HEK293 (cell line): Measurements from ENCODE around the gene RNF144A.

Source experiments
- CTCF ChIA-PET: fragments of 350-600 bp; formaldehyde crosslinking; extraction: SDS; loops from one replicate; lab custom pipeline; 2021; ENCODE audit warnings: antibody characterized with exemption; lab: Yijun Ruan, JAX
- POLR2A ChIA-PET: fragments of 300-600 bp; formaldehyde crosslinking; extraction: SDS; loops from one replicate; lab custom pipeline; 2020; ENCODE audit warnings: antibody characterized with exemption, inconsistent platforms; lab: Yijun Ruan, JAX
- H3K27ac ChIP-seq: fragments of 200-500 bp; sonication (Bioruptor generic); 2 replicates; pipeline ENCODE4 v1.5.1; 2014; ENCODE audit warnings: low read depth, low read length, control low read depth, inconsistent platforms; ENCODE audit errors: extremely low read depth
- H3K36me3 ChIP-seq, 2 experiments: fragments of 200-500 bp in 1 of 2; sonication (Bioruptor generic) in 1 of 2; 1 replicate in 1 of 2; 2 replicates in 1 of 2; pipeline ENCODE4 v1.5.1; 2014 to 2017; ENCODE audit warnings: inconsistent platforms in 2 of 2, low read length in 2 of 2; ENCODE audit not compliant: control insufficient read depth in 2 of 2, insufficient read depth in 1 of 2
- H3K4me1 ChIP-seq: fragments of 200-500 bp; sonication (Bioruptor generic); 2 replicates; pipeline ENCODE4 v1.5.1; 2014; ENCODE audit warnings: mild to moderate bottlenecking, low read length, inconsistent platforms; ENCODE audit not compliant: control insufficient read depth, insufficient read depth
- H3K4me3 ChIP-seq: 2 replicates; pipeline ENCODE4 v1.5.1; 2011; ENCODE audit warnings: low read depth, mild to moderate bottlenecking, control low read depth, low read length, moderate library complexity
- H3K9me3 ChIP-seq: fragments of 200-500 bp; sonication (Bioruptor generic); 2 replicates; pipeline ENCODE4 v1.5.1; 2014; ENCODE audit warnings: low read depth, low read length, inconsistent platforms; ENCODE audit not compliant: control insufficient read depth, insufficient read depth
- SETDB1 ChIP-seq: IDR thresholded peaks from one replicate; pipeline ENCODE4 v1.6.1; 2017; ENCODE audit warnings: mild to moderate bottlenecking, low read length, moderate library complexity, mixed read lengths; ENCODE audit not compliant: insufficient read length
- SP2 ChIP-seq: fragments of 450-650 bp; formaldehyde crosslinking; IDR thresholded peaks from 2 replicates; pipeline ENCODE4 v1.5.1; 2016; ENCODE audit warnings: missing biosample characterization, missing genetic modification characterization
- ZFP41 ChIP-seq: fragments of 450-650 bp; formaldehyde crosslinking; IDR thresholded peaks from 2 replicates; pipeline ENCODE4 v1.5.1; 2016; ENCODE audit warnings: missing biosample characterization, missing genetic modification characterization, borderline replicate concordance
- ZNF37A ChIP-seq: fragments of 450-650 bp; IDR thresholded peaks from 2 replicates; pipeline ENCODE4 v1.5.1; 2018; ENCODE audit warnings: missing biosample characterization, missing genetic modification characterization
- ZNF501 ChIP-seq: fragments of 450-650 bp; formaldehyde crosslinking; IDR thresholded peaks from 2 replicates; pipeline ENCODE4 v1.5.1; 2016; ENCODE audit warnings: missing biosample characterization, missing genetic modification characterization
- ZNF610 ChIP-seq: fragments of 450-650 bp; formaldehyde crosslinking; IDR thresholded peaks from 2 replicates; pipeline ENCODE4 v1.5.1; 2016; ENCODE audit warnings: missing biosample characterization, missing genetic modification characterization, borderline replicate concordance
- ZNF623 ChIP-seq: fragments of 450-650 bp; formaldehyde crosslinking; IDR thresholded peaks from 2 replicates; pipeline ENCODE4 v1.5.1; 2016; ENCODE audit warnings: missing biosample characterization, missing genetic modification characterization
- ZNF660 ChIP-seq: fragments of 450-650 bp; IDR thresholded peaks from 2 replicates; pipeline ENCODE4 v1.5.1; 2018; ENCODE audit warnings: missing biosample characterization, mild to moderate bottlenecking, missing genetic modification characterization
- ZNF701 ChIP-seq: fragments of 450-650 bp; formaldehyde crosslinking; IDR thresholded peaks from 2 replicates; pipeline ENCODE4 v1.5.1; 2016; ENCODE audit warnings: missing biosample characterization, missing genetic modification characterization
- ZNF747 ChIP-seq: fragments of 450-650 bp; formaldehyde crosslinking; IDR thresholded peaks from 2 replicates; pipeline ENCODE4 v1.5.1; 2016; ENCODE audit warnings: missing biosample characterization, missing genetic modification characterization
- TF ChIP-seq, protein P1 (sequence below): fragments of 450-650 bp; formaldehyde crosslinking; IDR thresholded peaks from 2 replicates; pipeline ENCODE4 v1.5.1; 2017; ENCODE audit warnings: missing biosample characterization, mild to moderate bottlenecking, missing genetic modification characterization, moderate library complexity
- TF ChIP-seq, protein P2 (sequence below): fragments of 450-650 bp; formaldehyde crosslinking; IDR thresholded peaks from 2 replicates; pipeline ENCODE4 v1.5.1; 2017; ENCODE audit warnings: missing biosample characterization, missing genetic modification characterization
- TF ChIP-seq, protein P3 (sequence below): fragments of 450-650 bp; formaldehyde crosslinking; IDR thresholded peaks from 2 replicates; pipeline ENCODE4 v1.5.1; 2016; ENCODE audit warnings: missing biosample characterization, missing genetic modification characterization, borderline replicate concordance
- TF ChIP-seq, protein P4 (sequence below): fragments of 450-650 bp; formaldehyde crosslinking; IDR thresholded peaks from 2 replicates; pipeline ENCODE4 v1.5.1; 2016; ENCODE audit warnings: missing biosample characterization, missing genetic modification characterization
- TF ChIP-seq, protein P5 (sequence below): fragments of 450-650 bp; formaldehyde crosslinking; IDR thresholded peaks from 2 replicates; pipeline ENCODE4 v1.5.1; 2016; ENCODE audit warnings: missing biosample characterization, missing genetic modification characterization

RNF144A gene

DNA sequence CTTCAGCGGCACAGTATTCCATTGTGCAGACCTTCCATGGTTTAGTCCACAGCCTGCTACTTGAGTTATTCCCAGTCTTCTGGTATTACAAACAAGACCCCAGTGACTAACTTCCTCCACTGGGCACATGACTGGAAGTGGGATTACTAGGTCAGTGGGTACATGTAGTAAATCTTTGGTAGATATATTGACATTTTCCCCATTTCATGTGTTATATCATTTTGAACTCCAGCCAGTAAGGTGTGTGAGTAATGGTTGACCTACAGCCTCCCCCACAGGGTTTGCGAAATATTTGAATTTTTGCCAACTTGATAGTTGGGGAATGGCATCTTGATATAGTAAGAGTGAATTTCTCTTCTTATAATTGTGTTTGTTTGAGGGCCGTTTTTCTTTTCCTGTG is 58.8 kb downstream of the RNF144A start (continued):
- TF ChIP-seq, protein P1, sequence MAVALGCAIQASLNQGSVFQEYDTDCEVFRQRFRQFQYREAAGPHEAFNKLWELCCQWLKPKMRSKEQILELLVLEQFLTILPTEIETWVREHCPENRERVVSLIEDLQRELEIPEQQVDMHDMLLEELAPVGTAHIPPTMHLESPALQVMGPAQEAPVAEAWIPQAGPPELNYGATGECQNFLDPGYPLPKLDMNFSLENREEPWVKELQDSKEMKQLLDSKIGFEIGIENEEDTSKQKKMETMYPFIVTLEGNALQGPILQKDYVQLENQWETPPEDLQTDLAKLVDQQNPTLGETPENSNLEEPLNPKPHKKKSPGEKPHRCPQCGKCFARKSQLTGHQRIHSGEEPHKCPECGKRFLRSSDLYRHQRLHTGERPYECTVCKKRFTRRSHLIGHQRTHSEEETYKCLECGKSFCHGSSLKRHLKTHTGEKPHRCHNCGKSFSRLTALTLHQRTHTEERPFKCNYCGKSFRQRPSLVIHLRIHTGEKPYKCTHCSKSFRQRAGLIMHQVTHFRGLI (tag by site-specific recombination), result no peak
- TF ChIP-seq SETDB1, result no peak
- TF ChIP-seq, all 188 proteins: peak for 0

DNA sequence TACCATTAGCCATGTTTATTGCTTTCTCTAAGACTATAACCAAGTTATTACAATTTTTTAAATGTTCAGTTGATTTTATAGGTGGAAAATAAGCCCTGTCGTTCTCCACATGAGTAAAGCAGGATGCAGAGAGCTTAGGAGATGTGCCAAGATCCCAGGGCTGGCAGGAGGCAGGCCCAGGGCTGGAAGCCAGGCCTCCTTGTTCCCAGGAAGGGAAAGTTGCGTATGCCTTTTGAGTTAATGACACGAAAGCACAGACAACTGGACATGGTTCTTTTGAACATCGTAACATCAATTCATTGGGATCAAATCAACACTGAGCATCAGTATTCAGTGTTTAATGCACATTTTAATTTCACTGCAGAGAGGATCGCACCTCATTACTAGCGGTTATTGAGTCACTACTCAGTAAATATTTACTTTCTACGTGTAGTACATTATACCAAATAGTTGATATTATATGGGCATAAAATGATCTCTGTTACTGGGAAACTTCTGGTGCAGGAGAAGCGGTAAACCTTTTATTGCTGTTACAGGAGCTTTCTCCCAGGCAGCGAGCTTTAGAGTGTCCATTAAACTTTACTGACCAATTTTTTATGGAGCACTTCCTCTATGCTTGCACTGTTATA is 60.0 kb downstream of the RNF144A start:
- no peaks in the 10 kb centered on the region for H3K9me3 ChIP-seq
- no peaks in the 10 kb centered on the region for H3K36me3 ChIP-seq
- H3K4me3 ChIP-seq, result no peak overlapping the region
- ChIA-PET CTCF (interaction anchor here (0.8 kb wide), 1 partner anchor 15 kb away, joined by 3 read pairs; no protein-coding TSS in a partner anchor), POLR2A (no interaction called here)
- no peak overlapping the region for H3K27ac ChIP-seq
- no peak for TF ChIP-seq ZNF501 (tag by site-specific recombination)
- TF ChIP-seq ZNF37A (tag by site-specific recombination), result no peak
- TF ChIP-seq ZNF747 (tag by site-specific recombination), result no peak
- TF ChIP-seq ZNF660 (tag by site-specific recombination), result no peak
- no peak for TF ChIP-seq ZNF623 (tag by site-specific recombination)
- no peaks in the 10 kb centered on the region; the same call in 1 of the 2 replicates for H3K4me1 ChIP-seq

DNA sequence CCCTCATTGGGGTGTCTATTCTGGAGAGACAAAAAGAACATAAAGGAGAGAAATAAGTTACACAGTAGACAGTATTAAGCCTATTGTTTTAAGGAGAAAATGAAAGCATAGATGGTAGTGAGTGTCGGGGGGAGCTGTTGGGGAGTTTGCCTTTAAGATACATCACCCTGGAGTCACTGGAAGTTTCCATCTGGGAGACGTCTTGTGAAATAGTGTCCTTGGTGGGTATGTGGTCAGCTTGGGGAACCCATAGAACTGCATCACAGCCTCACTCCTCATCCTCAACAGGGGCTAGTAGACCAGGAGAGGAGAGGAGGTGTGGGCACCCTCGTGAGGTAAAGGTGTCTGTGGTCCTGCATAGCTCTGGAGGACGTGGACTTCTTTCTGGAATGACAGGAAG is 60.6 kb downstream of the RNF144A start:
- Histone ChIP-seq H3K9me3 (no peaks in the 10 kb centered on the region), H3K36me3 (no peaks in the 10 kb centered on the region), H3K27ac (no peak overlapping the region), H3K4me1 (no peaks in the 10 kb centered on the region; the same call in 1 of the 2 replicates), H3K4me3 (no peak overlapping the region)
- TF ChIP-seq, protein P2, sequence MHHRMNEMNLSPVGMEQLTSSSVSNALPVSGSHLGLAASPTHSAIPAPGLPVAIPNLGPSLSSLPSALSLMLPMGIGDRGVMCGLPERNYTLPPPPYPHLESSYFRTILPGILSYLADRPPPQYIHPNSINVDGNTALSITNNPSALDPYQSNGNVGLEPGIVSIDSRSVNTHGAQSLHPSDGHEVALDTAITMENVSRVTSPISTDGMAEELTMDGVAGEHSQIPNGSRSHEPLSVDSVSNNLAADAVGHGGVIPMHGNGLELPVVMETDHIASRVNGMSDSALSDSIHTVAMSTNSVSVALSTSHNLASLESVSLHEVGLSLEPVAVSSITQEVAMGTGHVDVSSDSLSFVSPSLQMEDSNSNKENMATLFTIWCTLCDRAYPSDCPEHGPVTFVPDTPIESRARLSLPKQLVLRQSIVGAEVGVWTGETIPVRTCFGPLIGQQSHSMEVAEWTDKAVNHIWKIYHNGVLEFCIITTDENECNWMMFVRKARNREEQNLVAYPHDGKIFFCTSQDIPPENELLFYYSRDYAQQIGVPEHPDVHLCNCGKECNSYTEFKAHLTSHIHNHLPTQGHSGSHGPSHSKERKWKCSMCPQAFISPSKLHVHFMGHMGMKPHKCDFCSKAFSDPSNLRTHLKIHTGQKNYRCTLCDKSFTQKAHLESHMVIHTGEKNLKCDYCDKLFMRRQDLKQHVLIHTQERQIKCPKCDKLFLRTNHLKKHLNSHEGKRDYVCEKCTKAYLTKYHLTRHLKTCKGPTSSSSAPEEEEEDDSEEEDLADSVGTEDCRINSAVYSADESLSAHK, result no peak
- TF ChIP-seq ZNF701, result no peak
- TF ChIP-seq, protein P3, sequence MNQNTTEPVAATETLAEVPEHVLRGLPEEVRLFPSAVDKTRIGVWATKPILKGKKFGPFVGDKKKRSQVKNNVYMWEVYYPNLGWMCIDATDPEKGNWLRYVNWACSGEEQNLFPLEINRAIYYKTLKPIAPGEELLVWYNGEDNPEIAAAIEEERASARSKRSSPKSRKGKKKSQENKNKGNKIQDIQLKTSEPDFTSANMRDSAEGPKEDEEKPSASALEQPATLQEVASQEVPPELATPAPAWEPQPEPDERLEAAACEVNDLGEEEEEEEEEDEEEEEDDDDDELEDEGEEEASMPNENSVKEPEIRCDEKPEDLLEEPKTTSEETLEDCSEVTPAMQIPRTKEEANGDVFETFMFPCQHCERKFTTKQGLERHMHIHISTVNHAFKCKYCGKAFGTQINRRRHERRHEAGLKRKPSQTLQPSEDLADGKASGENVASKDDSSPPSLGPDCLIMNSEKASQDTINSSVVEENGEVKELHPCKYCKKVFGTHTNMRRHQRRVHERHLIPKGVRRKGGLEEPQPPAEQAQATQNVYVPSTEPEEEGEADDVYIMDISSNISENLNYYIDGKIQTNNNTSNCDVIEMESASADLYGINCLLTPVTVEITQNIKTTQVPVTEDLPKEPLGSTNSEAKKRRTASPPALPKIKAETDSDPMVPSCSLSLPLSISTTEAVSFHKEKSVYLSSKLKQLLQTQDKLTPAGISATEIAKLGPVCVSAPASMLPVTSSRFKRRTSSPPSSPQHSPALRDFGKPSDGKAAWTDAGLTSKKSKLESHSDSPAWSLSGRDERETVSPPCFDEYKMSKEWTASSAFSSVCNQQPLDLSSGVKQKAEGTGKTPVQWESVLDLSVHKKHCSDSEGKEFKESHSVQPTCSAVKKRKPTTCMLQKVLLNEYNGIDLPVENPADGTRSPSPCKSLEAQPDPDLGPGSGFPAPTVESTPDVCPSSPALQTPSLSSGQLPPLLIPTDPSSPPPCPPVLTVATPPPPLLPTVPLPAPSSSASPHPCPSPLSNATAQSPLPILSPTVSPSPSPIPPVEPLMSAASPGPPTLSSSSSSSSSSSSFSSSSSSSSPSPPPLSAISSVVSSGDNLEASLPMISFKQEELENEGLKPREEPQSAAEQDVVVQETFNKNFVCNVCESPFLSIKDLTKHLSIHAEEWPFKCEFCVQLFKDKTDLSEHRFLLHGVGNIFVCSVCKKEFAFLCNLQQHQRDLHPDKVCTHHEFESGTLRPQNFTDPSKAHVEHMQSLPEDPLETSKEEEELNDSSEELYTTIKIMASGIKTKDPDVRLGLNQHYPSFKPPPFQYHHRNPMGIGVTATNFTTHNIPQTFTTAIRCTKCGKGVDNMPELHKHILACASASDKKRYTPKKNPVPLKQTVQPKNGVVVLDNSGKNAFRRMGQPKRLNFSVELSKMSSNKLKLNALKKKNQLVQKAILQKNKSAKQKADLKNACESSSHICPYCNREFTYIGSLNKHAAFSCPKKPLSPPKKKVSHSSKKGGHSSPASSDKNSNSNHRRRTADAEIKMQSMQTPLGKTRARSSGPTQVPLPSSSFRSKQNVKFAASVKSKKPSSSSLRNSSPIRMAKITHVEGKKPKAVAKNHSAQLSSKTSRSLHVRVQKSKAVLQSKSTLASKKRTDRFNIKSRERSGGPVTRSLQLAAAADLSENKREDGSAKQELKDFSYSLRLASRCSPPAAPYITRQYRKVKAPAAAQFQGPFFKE (tag by site-specific recombination), result no peak
- no peak for TF ChIP-seq ZFP41 (tag by site-specific recombination)
- TF ChIP-seq SP2, result no peak
- no peak for TF ChIP-seq ZNF610 (tag by site-specific recombination)
- TF ChIP-seq, protein P4, sequence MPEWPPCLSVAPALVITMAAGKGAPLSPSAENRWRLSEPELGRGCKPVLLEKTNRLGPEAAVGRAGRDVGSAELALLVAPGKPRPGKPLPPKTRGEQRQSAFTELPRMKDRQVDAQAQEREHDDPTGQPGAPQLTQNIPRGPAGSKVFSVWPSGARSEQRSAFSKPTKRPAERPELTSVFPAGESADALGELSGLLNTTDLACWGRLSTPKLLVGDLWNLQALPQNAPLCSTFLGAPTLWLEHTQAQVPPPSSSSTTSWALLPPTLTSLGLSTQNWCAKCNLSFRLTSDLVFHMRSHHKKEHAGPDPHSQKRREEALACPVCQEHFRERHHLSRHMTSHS (tag by site-specific recombination), result no peak
- TF ChIP-seq, protein P5, sequence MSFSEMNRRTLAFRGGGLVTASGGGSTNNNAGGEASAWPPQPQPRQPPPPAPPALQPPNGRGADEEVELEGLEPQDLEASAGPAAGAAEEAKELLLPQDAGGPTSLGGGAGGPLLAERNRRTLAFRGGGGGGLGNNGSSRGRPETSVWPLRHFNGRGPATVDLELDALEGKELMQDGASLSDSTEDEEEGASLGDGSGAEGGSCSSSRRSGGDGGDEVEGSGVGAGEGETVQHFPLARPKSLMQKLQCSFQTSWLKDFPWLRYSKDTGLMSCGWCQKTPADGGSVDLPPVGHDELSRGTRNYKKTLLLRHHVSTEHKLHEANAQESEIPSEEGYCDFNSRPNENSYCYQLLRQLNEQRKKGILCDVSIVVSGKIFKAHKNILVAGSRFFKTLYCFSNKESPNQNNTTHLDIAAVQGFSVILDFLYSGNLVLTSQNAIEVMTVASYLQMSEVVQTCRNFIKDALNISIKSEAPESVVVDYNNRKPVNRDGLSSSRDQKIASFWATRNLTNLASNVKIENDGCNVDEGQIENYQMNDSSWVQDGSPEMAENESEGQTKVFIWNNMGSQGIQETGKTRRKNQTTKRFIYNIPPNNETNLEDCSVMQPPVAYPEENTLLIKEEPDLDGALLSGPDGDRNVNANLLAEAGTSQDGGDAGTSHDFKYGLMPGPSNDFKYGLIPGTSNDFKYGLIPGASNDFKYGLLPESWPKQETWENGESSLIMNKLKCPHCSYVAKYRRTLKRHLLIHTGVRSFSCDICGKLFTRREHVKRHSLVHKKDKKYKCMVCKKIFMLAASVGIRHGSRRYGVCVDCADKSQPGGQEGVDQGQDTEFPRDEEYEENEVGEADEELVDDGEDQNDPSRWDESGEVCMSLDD (tag by site-specific recombination), result no peak
- CTCF ChIA-PET, result interaction anchor here (0.8 kb wide), 1 partner anchor 16 kb away, joined by 3 read pairs; no protein-coding TSS in a partner anchor
- POLR2A ChIA-PET, result no interaction called here
